Measurements from ENCODE around the gene UBALD1.

Gene UBALD1

GRCh38 chr16:4614571-4615383 is at the start of gene UBALD1:
Gene UBALD1 (minus strand): TSS chr16:4614888. CDS start chr16:4614797, 91 bp downstream.
- CTCF ChIA-PET: interaction anchor here (0.8 kb wide), 1 partner anchor 9 kb away, joined by 4 read pairs; the partner anchor contains the start of gene MGRN1
- Mint-ChIP-seq H3K36me3 (no peaks in the 10 kb centered on the region), H3K4me3 (peak within 1 kb of the TSS; percentile 96), H3K27me3 (no peaks in the 10 kb centered on the region), H3K27ac (peak within 1 kb of the TSS; percentile 97), H3K4me1 (peaks cover 43% of the 10 kb centered on the region), H3K9me3 (no peaks in the 10 kb centered on the region)
- DNase-seq: peak; percentile 85

GRCh38 chr16:4663777-4664465 is 49.2 kb upstream of the UBALD1 start:
- peak overlapping the region; percentile 59 for H3K4me3 Mint-ChIP-seq
- CTCF ChIA-PET: interaction anchor here (0.9 to 1.5 kb wide), 2 partner anchors 12 to 14 kb away, joined by 3 to 9 read pairs; no protein-coding TSS in a partner anchor

GRCh38 chr16:4663465-4663776 is 48.7 kb upstream of the UBALD1 start:
- Mint-ChIP-seq H3K4me3 (peak overlapping the region; percentile 27), H3K36me3 (peaks cover 24% of the 10 kb centered on the region), H3K4me1 (peaks cover 81% of the 10 kb centered on the region), H3K9me3 (no peaks in the 10 kb centered on the region), H3K27me3 (no peaks in the 10 kb centered on the region), H3K27ac (peak overlapping the region; percentile 95)
- CTCF ChIA-PET: no interaction called here
- no peak for DNase-seq

More at GRCh38 chr16:4663777-4664465, 49.2 kb upstream of the UBALD1 start:
- DNase-seq: no peak
- Mint-ChIP-seq H3K4me1 (peaks cover 76% of the 10 kb centered on the region), H3K36me3 (peaks cover 20% of the 10 kb centered on the region), H3K27ac (peak overlapping the region; percentile 95), H3K27me3 (no peaks in the 10 kb centered on the region), H3K9me3 (no peaks in the 10 kb centered on the region)

- H3K27ac Mint-ChIP-seq: peak overlapping the region; percentile 38
Observed at GRCh38 chr16:4661661-4662060, 47.0 kb upstream of the UBALD1 start.

GRCh38 chr16:4660454-4661007 is 45.8 kb upstream of the UBALD1 start:
- CTCF ChIA-PET: interaction anchor here (1.0 to 3.0 kb wide), 5 partner anchors 9 to 36 kb away, joined by 3 to 15 read pairs (median 4); partner anchors contain the start of gene MGRN1
- Mint-ChIP-seq H3K4me3 (no peak overlapping the region), H3K36me3 (peaks cover 26% of the 10 kb centered on the region), H3K9me3 (no peaks in the 10 kb centered on the region), H3K27me3 (no peaks in the 10 kb centered on the region), H3K27ac (peak overlapping the region; percentile 85), H3K4me1 (peaks cover 69% of the 10 kb centered on the region)
- peak; percentile 82 for DNase-seq

More at GRCh38 chr16:4661661-4662060, 47.0 kb upstream of the UBALD1 start:
- CTCF ChIA-PET: no interaction called here
- DNase-seq: no peak
- Mint-ChIP-seq H3K4me3 (no peak overlapping the region), H3K27me3 (no peaks in the 10 kb centered on the region), H3K9me3 (no peaks in the 10 kb centered on the region), H3K4me1 (peaks cover 78% of the 10 kb centered on the region), H3K36me3 (peaks cover 22% of the 10 kb centered on the region)

- no peak for DNase-seq
- peaks cover 28% of the 10 kb centered on the region for H3K36me3 Mint-ChIP-seq
- CTCF ChIA-PET: interaction anchor here (0.7 to 3.0 kb wide), 6 partner anchors 9 to 35 kb away, joined by 3 to 15 read pairs (median 4); partner anchors contain the start of gene MGRN1
- no peak overlapping the region for H3K4me3 Mint-ChIP-seq
- no peaks in the 10 kb centered on the region for H3K27me3 Mint-ChIP-seq
- peaks cover 60% of the 10 kb centered on the region for H3K4me1 Mint-ChIP-seq
- H3K27ac Mint-ChIP-seq: peak overlapping the region; percentile 85
- no peaks in the 10 kb centered on the region for H3K9me3 Mint-ChIP-seq
Observed at GRCh38 chr16:4659363-4660353, 45.0 kb upstream of the UBALD1 start.

- H3K27me3 Mint-ChIP-seq: no peaks in the 10 kb centered on the region
- no peak for DNase-seq
- CTCF ChIA-PET: no interaction called here
- H3K4me1 Mint-ChIP-seq: peaks cover 35% of the 10 kb centered on the region
- no peak overlapping the region for H3K27ac Mint-ChIP-seq
- no peaks in the 10 kb centered on the region for H3K9me3 Mint-ChIP-seq
- H3K4me3 Mint-ChIP-seq: no peak overlapping the region
- H3K36me3 Mint-ChIP-seq: peaks cover 24% of the 10 kb centered on the region
Observed at GRCh38 chr16:4656695-4657686, 42.3 kb upstream of the UBALD1 start.

GRCh38 chr16:4656221-4656620 is 41.5 kb upstream of the UBALD1 start:
- peaks cover 25% of the 10 kb centered on the region for H3K36me3 Mint-ChIP-seq
- DNase-seq: no peak
- H3K4me1 Mint-ChIP-seq: peaks cover 28% of the 10 kb centered on the region
- no peaks in the 10 kb centered on the region for H3K27me3 Mint-ChIP-seq
- H3K4me3 Mint-ChIP-seq: no peak overlapping the region
- no peak overlapping the region for H3K27ac Mint-ChIP-seq
- no peaks in the 10 kb centered on the region for H3K9me3 Mint-ChIP-seq
- CTCF ChIA-PET: no interaction called here

- H3K4me3 Mint-ChIP-seq: no peak overlapping the region
- H3K9me3 Mint-ChIP-seq: no peaks in the 10 kb centered on the region
- H3K27me3 Mint-ChIP-seq: no peaks in the 10 kb centered on the region
- no peak for DNase-seq
- H3K27ac Mint-ChIP-seq: no peak overlapping the region
- CTCF ChIA-PET: no interaction called here
- H3K4me1 Mint-ChIP-seq: peaks cover 28% of the 10 kb centered on the region
- H3K36me3 Mint-ChIP-seq: peaks cover 28% of the 10 kb centered on the region
Observed at GRCh38 chr16:4655801-4656200, 41.1 kb upstream of the UBALD1 start.

GRCh38 chr16:4654964-4655590 is 40.4 kb upstream of the UBALD1 start:
- Mint-ChIP-seq H3K4me3 (no peak overlapping the region), H3K4me1 (peaks cover 27% of the 10 kb centered on the region), H3K27me3 (no peaks in the 10 kb centered on the region), H3K9me3 (no peaks in the 10 kb centered on the region), H3K27ac (no peak overlapping the region), H3K36me3 (peaks cover 35% of the 10 kb centered on the region)
- CTCF ChIA-PET: no interaction called here
- no peak for DNase-seq

- Mint-ChIP-seq H3K9me3 (no peaks in the 10 kb centered on the region), H3K36me3 (peaks cover 37% of the 10 kb centered on the region), H3K27me3 (no peaks in the 10 kb centered on the region), H3K4me3 (no peak overlapping the region), H3K4me1 (peaks cover 25% of the 10 kb centered on the region), H3K27ac (no peak overlapping the region)
- DNase-seq: no peak
- CTCF ChIA-PET: no interaction called here
Observed at GRCh38 chr16:4654011-4654963, 39.6 kb upstream of the UBALD1 start.
